ENCODE results near the gene HNRNPH2.

HNRNPH2 gene

GRCh38 chrX:101415180-101416145, 7.4 kb downstream of the HNRNPH2 start:
- H3K9me3 ChIP-seq (ENCODE audit: control insufficient read depth, insufficient read depth, low read length), result no peaks in the 10 kb centered on the region
- no peaks in the 10 kb centered on the region for H3K36me3 ChIP-seq (ENCODE audit: insufficient read depth, low read length)
- no peak overlapping the region for H3K9ac ChIP-seq (ENCODE audit: low read depth, low read length)
- H3K4me1 ChIP-seq (ENCODE audit: insufficient read depth, low read length), result 0 out of 2 replicates have a peak, but pooled peaks cover 4% of the 10 kb centered on the region

GRCh38 chrX:101416691-101417090, 8.7 kb downstream of the HNRNPH2 start:
- H3K36me3 ChIP-seq (ENCODE audit: insufficient read depth, low read length), result no peaks in the 10 kb centered on the region
- H3K9me3 ChIP-seq (ENCODE audit: control insufficient read depth, insufficient read depth, low read length), result no peaks in the 10 kb centered on the region
- 0 out of 2 replicates have a peak, but pooled peaks cover 4% of the 10 kb centered on the region for H3K4me1 ChIP-seq (ENCODE audit: insufficient read depth, low read length)
- no peak overlapping the region for H3K9ac ChIP-seq (ENCODE audit: low read depth, low read length)

- H3K9ac ChIP-seq (ENCODE audit: low read depth, low read length), result no peak overlapping the region
- H3K36me3 ChIP-seq (ENCODE audit: insufficient read depth, low read length), result no peaks in the 10 kb centered on the region
These were observed 9.2 kb downstream of the HNRNPH2 start for GRCh38 chrX:101417190-101417589.

GRCh38 chrX:101417981-101418841, 10.2 kb downstream of the HNRNPH2 start:
- Histone ChIP-seq H3K9me3 (ENCODE audit: control insufficient read depth, insufficient read depth, low read length) (no peaks in the 10 kb centered on the region), H3K4me1 (ENCODE audit: insufficient read depth, low read length) (0 out of 2 replicates have a peak, but pooled peaks cover 4% of the 10 kb centered on the region), H3K36me3 (ENCODE audit: insufficient read depth, low read length) (no peaks in the 10 kb centered on the region), H3K9ac (ENCODE audit: low read depth, low read length) (peak overlapping the region; percentile 80)

More at GRCh38 chrX:101417190-101417589, 9.2 kb downstream of the HNRNPH2 start:
- 0 out of 2 replicates have a peak, but pooled peaks cover 4% of the 10 kb centered on the region for H3K4me1 ChIP-seq (ENCODE audit: insufficient read depth, low read length)
- H3K9me3 ChIP-seq (ENCODE audit: control insufficient read depth, insufficient read depth, low read length), result no peaks in the 10 kb centered on the region

GRCh38 chrX:101419489-101419888, 11.5 kb downstream of the HNRNPH2 start:
- no peaks in the 10 kb centered on the region for H3K9me3 ChIP-seq (ENCODE audit: control insufficient read depth, insufficient read depth, low read length)
- H3K36me3 ChIP-seq (ENCODE audit: insufficient read depth, low read length), result no peaks in the 10 kb centered on the region
- no peak overlapping the region for H3K9ac ChIP-seq (ENCODE audit: low read depth, low read length)
- 0 out of 2 replicates have a peak, but pooled peaks cover 4% of the 10 kb centered on the region for H3K4me1 ChIP-seq (ENCODE audit: insufficient read depth, low read length)

- no peaks in the 10 kb centered on the region for H3K4me1 ChIP-seq (ENCODE audit: insufficient read depth, low read length)
- no peaks in the 10 kb centered on the region for H3K36me3 ChIP-seq (ENCODE audit: insufficient read depth, low read length)
- 0 out of 2 replicates have a peak, but pooled peaks cover 5% of the 10 kb centered on the region for H3K9me3 ChIP-seq (ENCODE audit: control insufficient read depth, insufficient read depth, low read length)
- H3K9ac ChIP-seq (ENCODE audit: low read depth, low read length), result no peak overlapping the region
These were observed 19.9 kb downstream of the HNRNPH2 start for GRCh38 chrX:101427954-101428353.

GRCh38 chrX:101429934-101430333, 21.9 kb downstream of the HNRNPH2 start:
- no peaks in the 10 kb centered on the region for H3K4me1 ChIP-seq (ENCODE audit: insufficient read depth, low read length)

GRCh38 chrX:101430457-101431078, 22.5 kb downstream of the HNRNPH2 start:
- Histone ChIP-seq H3K9me3 (ENCODE audit: control insufficient read depth, insufficient read depth, low read length) (0 out of 2 replicates have a peak, but pooled peaks cover 5% of the 10 kb centered on the region), H3K36me3 (ENCODE audit: insufficient read depth, low read length) (no peaks in the 10 kb centered on the region), H3K4me1 (ENCODE audit: insufficient read depth, low read length) (no peaks in the 10 kb centered on the region), H3K9ac (ENCODE audit: low read depth, low read length) (no peak overlapping the region)

More at GRCh38 chrX:101429934-101430333, 21.9 kb downstream of the HNRNPH2 start:
- no peaks in the 10 kb centered on the region for H3K36me3 ChIP-seq (ENCODE audit: insufficient read depth, low read length)
- H3K9me3 ChIP-seq (ENCODE audit: control insufficient read depth, insufficient read depth, low read length), result 0 out of 2 replicates have a peak, but pooled peaks cover 5% of the 10 kb centered on the region
- no peak overlapping the region for H3K9ac ChIP-seq (ENCODE audit: low read depth, low read length)

- H3K36me3 ChIP-seq (ENCODE audit: insufficient read depth, low read length), result peaks cover 9% of the 10 kb centered on the region; the same call in 1 of the 2 replicates
- peaks cover 4% of the 10 kb centered on the region; the same call in 1 of the 2 replicates for H3K9me3 ChIP-seq (ENCODE audit: control insufficient read depth, insufficient read depth, low read length)
- H3K9ac ChIP-seq (ENCODE audit: low read depth, low read length), result no peak overlapping the region
- no peaks in the 10 kb centered on the region for H3K4me1 ChIP-seq (ENCODE audit: insufficient read depth, low read length)
These were observed 34.1 kb downstream of the HNRNPH2 start for GRCh38 chrX:101442085-101442484.

- Histone ChIP-seq H3K36me3 (ENCODE audit: insufficient read depth, low read length) (no peaks in the 10 kb centered on the region), H3K9me3 (ENCODE audit: control insufficient read depth, insufficient read depth, low read length) (no peaks in the 10 kb centered on the region), H3K4me1 (ENCODE audit: insufficient read depth, low read length) (no peaks in the 10 kb centered on the region), H3K9ac (ENCODE audit: low read depth, low read length) (no peak overlapping the region)
These were observed 41.3 kb downstream of the HNRNPH2 start for GRCh38 chrX:101449279-101449678.

GRCh38 chrX:101450085-101450484, 42.1 kb downstream of the HNRNPH2 start:
- Histone ChIP-seq H3K9me3 (ENCODE audit: control insufficient read depth, insufficient read depth, low read length) (no peaks in the 10 kb centered on the region), H3K36me3 (ENCODE audit: insufficient read depth, low read length) (no peaks in the 10 kb centered on the region), H3K4me1 (ENCODE audit: insufficient read depth, low read length) (no peaks in the 10 kb centered on the region), H3K9ac (ENCODE audit: low read depth, low read length) (no peak overlapping the region)

GRCh38 chrX:101450961-101451360, 42.9 kb downstream of the HNRNPH2 start:
- H3K4me1 ChIP-seq (ENCODE audit: insufficient read depth, low read length), result no peaks in the 10 kb centered on the region
- no peaks in the 10 kb centered on the region for H3K9me3 ChIP-seq (ENCODE audit: control insufficient read depth, insufficient read depth, low read length)
- H3K36me3 ChIP-seq (ENCODE audit: insufficient read depth, low read length), result no peaks in the 10 kb centered on the region
- no peak overlapping the region for H3K9ac ChIP-seq (ENCODE audit: low read depth, low read length)

GRCh38 chrX:101452056-101452455, 44.0 kb downstream of the HNRNPH2 start:
- Histone ChIP-seq H3K9me3 (ENCODE audit: control insufficient read depth, insufficient read depth, low read length) (no peaks in the 10 kb centered on the region), H3K36me3 (ENCODE audit: insufficient read depth, low read length) (no peaks in the 10 kb centered on the region), H3K4me1 (ENCODE audit: insufficient read depth, low read length) (no peaks in the 10 kb centered on the region), H3K9ac (ENCODE audit: low read depth, low read length) (no peak overlapping the region)

- no peaks in the 10 kb centered on the region for H3K9me3 ChIP-seq (ENCODE audit: control insufficient read depth, insufficient read depth, low read length)
- H3K36me3 ChIP-seq (ENCODE audit: insufficient read depth, low read length), result no peaks in the 10 kb centered on the region
- H3K4me1 ChIP-seq (ENCODE audit: insufficient read depth, low read length), result no peaks in the 10 kb centered on the region
- no peak overlapping the region for H3K9ac ChIP-seq (ENCODE audit: low read depth, low read length)
These were observed 52.6 kb downstream of the HNRNPH2 start for GRCh38 chrX:101460669-101461068.
